ENCODE results near the gene SPTAN1.

The SPTAN1 gene

GRCh38 chr9:128600099-128600498 lies 47.7 kb downstream of the SPTAN1 start:
- no peak for DNase-seq (ENCODE audit: low spot score)

- DNase-seq (ENCODE audit: low spot score): no peak
Measured at GRCh38 chr9:128603697-128604096, 51.3 kb downstream of the SPTAN1 start.

- DNase-seq (ENCODE audit: low spot score): peak; percentile 88
Measured at GRCh38 chr9:128607642-128608350, 55.4 kb downstream of the SPTAN1 start.

GRCh38 chr9:128610897-128611296 lies 58.5 kb downstream of the SPTAN1 start:
- DNase-seq (ENCODE audit: low spot score): no peak

GRCh38 chr9:128611600-128612394 lies 59.4 kb downstream of the SPTAN1 start:
- no peak for DNase-seq (ENCODE audit: low spot score)

- no peak for DNase-seq (ENCODE audit: low spot score)
Measured at GRCh38 chr9:128614728-128615127, 62.3 kb downstream of the SPTAN1 start.

- DNase-seq (ENCODE audit: low spot score): no peak
Measured at GRCh38 chr9:128615571-128615970, 63.2 kb downstream of the SPTAN1 start.

GRCh38 chr9:128617943-128618342 lies 65.6 kb downstream of the SPTAN1 start:
- no peak for DNase-seq (ENCODE audit: low spot score)

- no peak for DNase-seq (ENCODE audit: low spot score)
Measured at GRCh38 chr9:128619127-128619526, 66.7 kb downstream of the SPTAN1 start.

GRCh38 chr9:128619779-128620178 lies 67.4 kb downstream of the SPTAN1 start:
- no peak for DNase-seq (ENCODE audit: low spot score)

- no peak for DNase-seq (ENCODE audit: low spot score)
Measured at GRCh38 chr9:128621730-128622455, 69.5 kb downstream of the SPTAN1 start.

- no peak for DNase-seq (ENCODE audit: low spot score)
Measured at GRCh38 chr9:128624566-128624965, 72.2 kb downstream of the SPTAN1 start.

- no peak for DNase-seq (ENCODE audit: low spot score)
Measured at GRCh38 chr9:128625391-128626146, 73.2 kb downstream of the SPTAN1 start.

GRCh38 chr9:128626181-128626580 lies 73.8 kb downstream of the SPTAN1 start:
- no peak for DNase-seq (ENCODE audit: low spot score)

- peak; percentile 56 for DNase-seq (ENCODE audit: low spot score)
Measured at GRCh38 chr9:128627127-128627715, 74.8 kb downstream of the SPTAN1 start.

- DNase-seq (ENCODE audit: low spot score): no peak
Measured at GRCh38 chr9:128627906-128628305, 75.5 kb downstream of the SPTAN1 start.

GRCh38 chr9:128628471-128629048 lies 76.2 kb downstream of the SPTAN1 start:
- peak; percentile 59 for DNase-seq (ENCODE audit: low spot score)

- no peak for DNase-seq (ENCODE audit: low spot score)
Measured at GRCh38 chr9:128629136-128629535, 76.7 kb downstream of the SPTAN1 start.

- no peak for DNase-seq (ENCODE audit: low spot score)
Measured at GRCh38 chr9:128629852-128630545, 77.6 kb downstream of the SPTAN1 start.

GRCh38 chr9:128631636-128632035 lies 79.2 kb downstream of the SPTAN1 start:
- no peak for DNase-seq (ENCODE audit: low spot score)

GRCh38 chr9:128632066-128632465 lies 79.7 kb downstream of the SPTAN1 start:
- DNase-seq (ENCODE audit: low spot score): no peak
